SU-DHL-6 (cell line): ENCODE measurements around the gene ERBB4.

Source experiments
- EZH2phosphoT487 ChIP-seq: fragments of 200-600 bp; sonication (generic), shearing (Covaris generic); conservative IDR thresholded peaks from 2 replicates; pipeline ENCODE4 v1.6.1; 2018; ENCODE audit warnings: mild to moderate bottlenecking, antibody characterized with exemption, low read length, moderate library complexity, mixed read lengths
- TF ChIP-seq, protein P1 (sequence below): fragments of 200-600 bp; sonication (generic); IDR thresholded peaks from one replicate; pipeline ENCODE4 v1.5.1; 2017; ENCODE audit warnings: antibody characterized with exemption, mild to moderate bottlenecking, low read length, moderate library complexity; ENCODE audit not compliant: insufficient read depth, poor library complexity, severe bottlenecking

DNA sequence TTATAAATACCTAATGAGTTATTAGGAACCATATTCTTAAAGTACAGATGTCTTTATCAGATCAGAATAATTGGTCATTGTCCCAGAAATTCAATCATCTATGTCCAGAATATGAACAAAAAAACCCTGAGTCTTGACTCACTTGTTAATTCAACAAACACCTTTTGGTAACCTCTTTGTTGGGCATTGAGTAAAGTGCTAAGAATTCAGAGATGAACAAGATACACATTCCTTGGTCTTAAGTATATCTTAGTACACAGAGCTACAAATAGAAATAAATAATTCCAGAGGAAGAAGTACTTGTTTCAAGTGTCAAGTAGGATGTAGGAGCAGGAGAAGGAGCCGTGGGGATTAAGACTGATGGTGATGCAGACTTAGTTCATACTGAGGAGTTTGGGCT lies 1184.1 kb downstream of the ERBB4 start:
- TF ChIP-seq, protein P1, sequence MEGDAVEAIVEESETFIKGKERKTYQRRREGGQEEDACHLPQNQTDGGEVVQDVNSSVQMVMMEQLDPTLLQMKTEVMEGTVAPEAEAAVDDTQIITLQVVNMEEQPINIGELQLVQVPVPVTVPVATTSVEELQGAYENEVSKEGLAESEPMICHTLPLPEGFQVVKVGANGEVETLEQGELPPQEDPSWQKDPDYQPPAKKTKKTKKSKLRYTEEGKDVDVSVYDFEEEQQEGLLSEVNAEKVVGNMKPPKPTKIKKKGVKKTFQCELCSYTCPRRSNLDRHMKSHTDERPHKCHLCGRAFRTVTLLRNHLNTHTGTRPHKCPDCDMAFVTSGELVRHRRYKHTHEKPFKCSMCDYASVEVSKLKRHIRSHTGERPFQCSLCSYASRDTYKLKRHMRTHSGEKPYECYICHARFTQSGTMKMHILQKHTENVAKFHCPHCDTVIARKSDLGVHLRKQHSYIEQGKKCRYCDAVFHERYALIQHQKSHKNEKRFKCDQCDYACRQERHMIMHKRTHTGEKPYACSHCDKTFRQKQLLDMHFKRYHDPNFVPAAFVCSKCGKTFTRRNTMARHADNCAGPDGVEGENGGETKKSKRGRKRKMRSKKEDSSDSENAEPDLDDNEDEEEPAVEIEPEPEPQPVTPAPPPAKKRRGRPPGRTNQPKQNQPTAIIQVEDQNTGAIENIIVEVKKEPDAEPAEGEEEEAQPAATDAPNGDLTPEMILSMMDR = no peak
- TF ChIP-seq EZH2phosphoT487 = no peak
